Panc1 (cell line): ENCODE data around the gene ERFL. TPM values are rescaled to one million over a fixed set of nuclear protein-coding genes. Genes with fewer than 3 reads are reported as not detected.
A peak's percentile ranks its signal among the peaks of the same experiment; 100 is the strongest.

Experiments used
- ATAC-seq: fragments of 200-7000 bp; cut with Tn5 transposase; 2 replicates; pipeline ENCODE4 v1.9.1; 2020; ENCODE audit warnings: mild to moderate bottlenecking, moderate library complexity
- BruUV-seq: library from RNA; stranded (reverse); fragments of 400-500 nt; replicated peaks from 2 replicates; lab custom pipeline; 2021; lab: Mats Ljungman, UMichigan
- CTCF ChIA-PET: fragments of 300-600 bp; sonication (Branson Sonifier 250); formaldehyde crosslinking; loops from one replicate; lab custom pipeline; 2022; ENCODE audit warnings: antibody characterized with exemption; lab: Charles Lee
- POLR2A ChIA-PET: fragments of 300-600 bp; sonication (Branson Sonifier 250); formaldehyde crosslinking; loops from one replicate; lab custom pipeline; 2022; ENCODE audit warnings: antibody characterized with exemption; lab: Charles Lee
- DNase-seq: peaks from one replicate; pipeline ENCODE4 v3.0.0-alpha.2; 2010; ENCODE audit warnings: low read depth, low spot score
- H3K27ac ChIP-seq: 2 replicates; pipeline ENCODE4 v1.5.1; 2011; ENCODE audit warnings: mild to moderate bottlenecking, low read length, inconsistent platforms
- H3K27me3 ChIP-seq: fragments of 200-500 bp; sonication (Bioruptor generic); 2 replicates; pipeline ENCODE4 v1.6.0; 2014; ENCODE audit warnings: low read length, inconsistent platforms; ENCODE audit not compliant: control insufficient read depth, insufficient read depth
- H3K36me3 ChIP-seq: fragments of 200-500 bp; sonication (Bioruptor generic); 2 replicates; pipeline ENCODE4 v1.5.1; 2014; ENCODE audit warnings: inconsistent platforms, mild to moderate bottlenecking, low read length, moderate library complexity; ENCODE audit not compliant: control insufficient read depth, insufficient read depth
- H3K4me1 ChIP-seq: 2 replicates; pipeline ENCODE4 v1.5.1; 2011; ENCODE audit warnings: inconsistent platforms, mild to moderate bottlenecking, low read length, moderate library complexity; ENCODE audit not compliant: control insufficient read depth, insufficient read depth
- H3K4me3 ChIP-seq, 2 experiments: 2 replicates each; pipeline ENCODE4 v1.5.1; 2011 to 2012; ENCODE audit warnings: low read depth in 2 of 2, low read length in 2 of 2, mild to moderate bottlenecking in 2 of 2, inconsistent platforms in 1 of 2, moderate library complexity in 1 of 2
- H3K9me3 ChIP-seq: fragments of 200-500 bp; sonication (Bioruptor generic); 2 replicates; pipeline ENCODE4 v1.5.1; 2014; ENCODE audit warnings: low read depth, mild to moderate bottlenecking, inconsistent platforms, low read length, moderate library complexity; ENCODE audit not compliant: control insufficient read depth, insufficient read depth
- CTCF ChIP-seq: fragments of 450-650 bp; IDR thresholded peaks from 2 replicates; pipeline ENCODE4 v1.5.1; 2017; ENCODE audit warnings: mild to moderate bottlenecking
- POLR2AphosphoS5 ChIP-seq: IDR thresholded peaks from 2 replicates; pipeline ENCODE4 v1.6.1; 2012; ENCODE audit warnings: mild to moderate bottlenecking, low read depth, low read length, moderate library complexity
- SIN3A ChIP-seq: IDR thresholded peaks from 2 replicates; pipeline ENCODE4 v1.6.1; 2012; ENCODE audit warnings: low read depth, mild to moderate bottlenecking, low read length, moderate library complexity, borderline replicate concordance; ENCODE audit not compliant: insufficient read depth
- TCF7L2 ChIP-seq: IDR thresholded peaks from 2 replicates; pipeline ENCODE4 v1.6.1; 2011; ENCODE audit warnings: mild to moderate bottlenecking, low read depth, low read length, inconsistent platforms
- in situ Hi-C: cut with HindIII; loops from 2 replicates; pipeline ENCODE4 v1.10.0; 2016; ENCODE audit warnings: low sequenced_read_pairs, low pct_unique_long_range_greater_than_20kb
- intact Hi-C: fragments of 100-400 bp; cut with micrococcal nuclease; formaldehyde crosslinking; loops from one replicate; pipeline ENCODE4 v1.10.0; 2022; ENCODE audit not compliant: unreplicated experiment
- total RNA-seq: library from RNA; stranded (reverse); gene quantifications from one replicate; pipeline ENCODE4 v1.2.1, GENCODE V29; 2021; ENCODE audit not compliant: unreplicated experiment
- TF ChIP-seq, protein P1 (sequence below), 2 experiments: IDR thresholded peaks; 2 replicates each; pipeline ENCODE4 v1.6.1; 2011 to 2012; ENCODE audit warnings: low read depth in 2 of 2, control low read depth in 1 of 2, low read length in 1 of 2, mild to moderate bottlenecking in 1 of 2, moderate library complexity in 1 of 2; ENCODE audit not compliant: insufficient read depth in 1 of 2

ERFL gene
- total RNA-seq, 1 experiment from 2014 or later, result 0.18 TPM

DNA sequence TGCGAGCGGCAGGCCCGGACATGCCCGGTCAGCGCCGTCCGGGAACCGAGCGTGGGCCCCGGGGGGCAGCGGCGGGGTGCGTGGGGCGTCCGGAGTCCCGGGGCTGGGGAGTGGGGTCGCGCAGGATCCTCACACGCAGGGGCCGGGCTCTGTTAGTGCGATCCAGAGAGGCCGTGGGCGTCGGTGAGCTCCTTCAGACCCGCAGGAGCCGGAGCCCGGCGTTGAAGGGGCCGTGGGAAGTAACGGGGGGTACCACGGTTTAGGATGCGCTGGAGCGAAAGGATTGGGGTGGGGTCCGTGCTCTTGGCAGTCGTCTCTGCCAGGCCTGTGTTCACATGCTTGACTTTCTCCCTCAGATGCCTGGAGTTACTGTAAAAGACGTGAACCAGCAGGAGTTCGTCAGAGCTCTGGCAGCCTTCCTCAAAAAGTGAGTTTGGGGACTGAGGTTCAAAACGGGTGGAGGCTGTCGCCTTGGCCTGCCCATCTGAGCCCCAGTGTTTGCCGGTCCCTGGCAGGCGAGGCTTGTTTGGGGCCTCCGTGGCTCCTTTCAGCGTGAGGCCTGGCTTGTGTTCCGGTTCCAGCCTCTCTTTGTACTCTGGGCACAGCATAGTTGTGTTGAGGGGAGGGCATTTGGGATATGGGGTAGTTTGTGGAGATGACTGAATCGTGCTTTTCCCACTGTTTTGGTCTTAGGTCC lies 67.7 kb downstream of the ERFL start:
- no peak for ATAC-seq
- no peak for TF ChIP-seq CTCF
- TF ChIP-seq TCF7L2, result no peak
- TF ChIP-seq, protein P1, sequence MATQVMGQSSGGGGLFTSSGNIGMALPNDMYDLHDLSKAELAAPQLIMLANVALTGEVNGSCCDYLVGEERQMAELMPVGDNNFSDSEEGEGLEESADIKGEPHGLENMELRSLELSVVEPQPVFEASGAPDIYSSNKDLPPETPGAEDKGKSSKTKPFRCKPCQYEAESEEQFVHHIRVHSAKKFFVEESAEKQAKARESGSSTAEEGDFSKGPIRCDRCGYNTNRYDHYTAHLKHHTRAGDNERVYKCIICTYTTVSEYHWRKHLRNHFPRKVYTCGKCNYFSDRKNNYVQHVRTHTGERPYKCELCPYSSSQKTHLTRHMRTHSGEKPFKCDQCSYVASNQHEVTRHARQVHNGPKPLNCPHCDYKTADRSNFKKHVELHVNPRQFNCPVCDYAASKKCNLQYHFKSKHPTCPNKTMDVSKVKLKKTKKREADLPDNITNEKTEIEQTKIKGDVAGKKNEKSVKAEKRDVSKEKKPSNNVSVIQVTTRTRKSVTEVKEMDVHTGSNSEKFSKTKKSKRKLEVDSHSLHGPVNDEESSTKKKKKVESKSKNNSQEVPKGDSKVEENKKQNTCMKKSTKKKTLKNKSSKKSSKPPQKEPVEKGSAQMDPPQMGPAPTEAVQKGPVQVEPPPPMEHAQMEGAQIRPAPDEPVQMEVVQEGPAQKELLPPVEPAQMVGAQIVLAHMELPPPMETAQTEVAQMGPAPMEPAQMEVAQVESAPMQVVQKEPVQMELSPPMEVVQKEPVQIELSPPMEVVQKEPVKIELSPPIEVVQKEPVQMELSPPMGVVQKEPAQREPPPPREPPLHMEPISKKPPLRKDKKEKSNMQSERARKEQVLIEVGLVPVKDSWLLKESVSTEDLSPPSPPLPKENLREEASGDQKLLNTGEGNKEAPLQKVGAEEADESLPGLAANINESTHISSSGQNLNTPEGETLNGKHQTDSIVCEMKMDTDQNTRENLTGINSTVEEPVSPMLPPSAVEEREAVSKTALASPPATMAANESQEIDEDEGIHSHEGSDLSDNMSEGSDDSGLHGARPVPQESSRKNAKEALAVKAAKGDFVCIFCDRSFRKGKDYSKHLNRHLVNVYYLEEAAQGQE (IDR thresholded peaks at IDR 0.05; ENCODE audit: insufficient read depth in 1 of 2, low read depth in 2 of 2, low read length in 1 of 2), result no peak
- 0 out of 2 replicates have a peak, but pooled peaks have one; percentile 26 for TF ChIP-seq SIN3A
- no peak for TF ChIP-seq POLR2AphosphoS5
- POLR2A ChIA-PET, result interaction anchor here (0.5 to 1.4 kb wide), 3 partner anchors 10 to 81 kb away, joined by 3 to 8 read pairs (median 4); no protein-coding TSS in a partner anchor
- peaks cover 28% of the 10 kb centered on the region for H3K4me1 ChIP-seq
- in situ Hi-C loops (no loop called here), intact Hi-C loops (no loop called here)
- peak overlapping the region; percentile 94 for H3K27ac ChIP-seq
- CTCF ChIA-PET, result interaction anchor here (0.5 kb wide), 1 partner anchor 82 kb away, joined by 7 read pairs; no protein-coding TSS in a partner anchor
- H3K36me3 ChIP-seq, result peaks cover 30% of the 10 kb centered on the region
- H3K27me3 ChIP-seq, result no peaks in the 10 kb centered on the region
- peak overlapping the region; percentile 94 for H3K4me3 ChIP-seq
- BruUV-seq, result no TSS peak
- no peak for DNase-seq
- no peaks in the 10 kb centered on the region for H3K9me3 ChIP-seq

DNA sequence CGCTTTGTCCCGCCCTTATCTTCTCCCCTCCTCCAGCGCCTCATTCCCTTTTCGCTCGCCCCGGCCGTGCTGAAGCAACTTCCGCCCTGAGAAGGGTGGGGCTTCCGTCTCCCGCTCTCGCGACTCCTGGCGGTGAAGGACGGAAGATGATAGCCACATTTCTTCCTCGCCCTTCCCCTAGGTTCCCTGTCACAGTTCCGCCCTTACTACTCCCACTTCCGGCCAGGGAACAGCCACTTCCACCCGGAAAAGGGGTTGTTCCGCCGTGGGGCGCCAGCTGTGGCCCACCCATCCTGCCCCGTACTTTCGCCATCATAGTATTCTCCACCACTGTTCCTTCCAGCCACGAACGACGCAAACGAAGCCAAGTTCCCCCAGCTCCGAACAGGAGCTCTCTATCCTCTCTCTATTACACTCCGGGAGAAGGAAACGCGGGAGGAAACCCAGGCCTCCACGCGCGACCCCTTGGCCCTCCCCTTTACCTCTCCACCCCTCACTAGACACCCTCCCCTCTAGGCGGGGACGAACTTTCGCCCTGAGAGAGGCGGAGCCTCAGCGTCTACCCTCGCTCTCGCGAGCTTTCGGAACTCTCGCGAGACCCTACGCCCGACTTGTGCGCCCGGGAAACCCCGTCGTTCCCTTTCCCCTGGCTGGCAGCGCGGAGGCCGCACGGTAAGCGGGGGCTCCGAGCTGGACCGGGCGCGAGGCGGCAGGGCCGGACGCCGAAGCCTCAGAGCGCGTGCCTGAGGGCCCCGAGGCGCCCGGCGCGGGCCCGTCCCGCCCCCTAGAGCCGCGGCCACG lies 68.4 kb downstream of the ERFL start, which contains the start of gene RPS19:
RPS19 (plus strand) TSS at position 638 of the 801 bp plus-strand sequence. CDS start 520 bp downstream, outside the sequence.
- in situ Hi-C loops, result no loop called here
- ChIA-PET POLR2A (interaction anchor here (0.6 to 1.4 kb wide), 2 partner anchors 11 to 39 kb away, joined by 4 to 9 read pairs; no protein-coding TSS in a partner anchor), CTCF (interaction anchor here (0.5 to 0.7 kb wide), 2 partner anchors 17 to 83 kb away, joined by 3 to 7 read pairs; no protein-coding TSS in a partner anchor)
- Histone ChIP-seq H3K4me3 (peak within 1 kb of the TSS; percentile 94), H3K4me1 (peaks cover 28% of the 10 kb centered on the region), H3K27me3 (no peaks in the 10 kb centered on the region), H3K36me3 (peaks cover 29% of the 10 kb centered on the region), H3K27ac (peak within 1 kb of the TSS; percentile 94), H3K9me3 (no peaks in the 10 kb centered on the region)
- intact Hi-C loops, result no loop called here
- peak; percentile 92 for ATAC-seq
- no TSS peak for BruUV-seq
- peak; percentile 87 for DNase-seq
- TF ChIP-seq POLR2AphosphoS5 (peak; percentile 89), TCF7L2 (peak; percentile 75), SIN3A (peak; percentile 49; the same call in 1 of the 2 replicates)
- TF ChIP-seq, protein P1 (IDR thresholded peaks at IDR 0.05; ENCODE audit: insufficient read depth in 1 of 2, low read depth in 2 of 2, low read length in 1 of 2), result no peak
